Transverse colon (tissue), 4 donors: ENCODE data around the gene MGMT. TPM values are rescaled to one million over a fixed set of nuclear protein-coding genes. Genes with fewer than 3 reads are reported as not detected.

Experiments used
- DNase-seq: peaks from one replicate; pipeline ENCODE4 v3.0.0-alpha.2; 2019
- H3K27ac ChIP-seq, 4 donors: fragments of 200-600 bp; sonication (generic); 2 replicates each; pipeline ENCODE4 v1.5.1; 2016 to 2018; ENCODE audit warnings: inconsistent platforms in 4 of 4
- H3K27me3 ChIP-seq: fragments of 200-600 bp; sonication (generic); 2 replicates; pipeline ENCODE4 v1.5.1; 2017; ENCODE audit warnings: inconsistent platforms
- H3K36me3 ChIP-seq, 4 donors: fragments of 200-600 bp; sonication (generic); 2 replicates each; pipeline ENCODE4 v1.5.1; 2017 to 2019; ENCODE audit warnings: inconsistent platforms in 4 of 4
- H3K4me1 ChIP-seq, 4 donors: fragments of 200-600 bp; sonication (generic); 2 replicates each; pipeline ENCODE4 v1.5.1; 2017 to 2020; ENCODE audit warnings: inconsistent platforms in 4 of 4
- H3K4me3 ChIP-seq, 4 donors: fragments of 200-600 bp; sonication (generic); 1 replicate in 1 of 4; 2 replicates in 3 of 4; pipeline versions ENCODE4 v1.5.1 to v1.6.1; 2017 to 2019; ENCODE audit warnings: inconsistent platforms in 4 of 4
- H3K9me3 ChIP-seq, 2 donors: fragments of 200-600 bp; sonication (generic); 2 replicates each; pipeline ENCODE4 v1.5.1; 2017 to 2019; ENCODE audit warnings: inconsistent platforms in 2 of 2
- EP300 ChIP-seq: sonication (generic); formaldehyde crosslinking; IDR thresholded peaks from one replicate; pipeline ENCODE4 v1.6.1; 2017; ENCODE audit warnings: antibody characterized with exemption, low read depth
- POLR2A ChIP-seq: fragments of 450-650 bp; IDR thresholded peaks from one replicate; pipeline ENCODE4 v1.6.1; 2016; ENCODE audit warnings: antibody characterized with exemption, mild to moderate bottlenecking, moderate library complexity
- POLR2AphosphoS5 ChIP-seq, 3 donors: sonication (generic); formaldehyde crosslinking; IDR thresholded peaks; one replicate each; pipeline ENCODE4 v1.6.1; 2016; ENCODE audit warnings: antibody characterized with exemption in 3 of 3
- WGBS, 2 donors: methylation state at CpG; one replicate each; pipeline ENCODE4 v1.1.5; 2018; ENCODE audit warnings: low coverage in 1 of 2; 5-methylcytosine and 5-hydroxymethylcytosine counted together
- in situ Hi-C, 4 donors: fragments of 200-750 bp; cut with MboI; loops; one replicate each; pipeline versions ENCODE4 v1.15.0 to v1.15.1; 2017; ENCODE audit warnings: low sequenced_read_pairs in 3 of 4, low pct_ligation_motif_present in 1 of 4, low pct_unique_long_range_greater_than_20kb in 1 of 4
- intact Hi-C: fragments of 100-400 bp; cut with DNase I; formaldehyde crosslinking; loops from one replicate; pipeline ENCODE4 v1.15.1; 2023; ENCODE audit warnings: low total_unique reads
- total RNA-seq, 4 donors: library from RNA; depleted of rRNA; stranded (reverse); fragments of >200 nt; gene quantifications; one replicate each; pipeline ENCODE4 v1.1.0, GENCODE V29; 2016
- TF ChIP-seq, protein P1 (sequence below), 5 experiments: fragments of 200-600 bp in 3 of 5; fragments of 450-650 bp in 2 of 5; sonication (generic) in 3 of 5; IDR thresholded peaks; 1 replicate in 2 of 5; 2 replicates in 3 of 5; pipeline ENCODE4 v1.5.1; 2016 to 2017; ENCODE audit warnings: antibody characterized with exemption in 5 of 5, inconsistent platforms in 3 of 5, mild to moderate bottlenecking in 2 of 5, moderate library complexity in 1 of 5

MGMT gene
- total RNA-seq, 4 donors from 2014 or later = 6.6 to 28.9 (median 14.0) TPM

DNA sequence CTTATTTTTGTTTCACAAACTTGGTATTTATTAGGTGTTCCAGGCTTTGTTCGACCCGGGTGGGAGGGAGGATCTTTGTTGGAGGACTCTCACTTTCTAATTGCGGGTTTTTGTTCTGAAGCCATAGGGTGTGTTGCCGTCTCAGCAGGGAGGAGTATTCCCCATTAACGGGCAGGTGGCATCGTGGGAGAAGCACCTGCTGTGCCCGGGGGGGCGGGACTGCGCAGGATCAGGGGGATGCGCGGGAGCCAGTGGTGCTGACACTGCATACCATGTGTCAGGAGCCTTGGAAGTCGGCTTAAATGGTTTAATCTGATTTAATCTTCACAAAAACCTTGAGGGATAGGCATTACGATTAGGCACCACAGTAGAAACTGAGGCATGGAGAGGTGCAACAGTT lies 113.0 kb downstream of the MGMT start:
- H3K9me3 ChIP-seq = no peaks in the 10 kb centered on the region
- WGBS, 2 donors = 94 to 100% methylated on average over 1 to 13 of the region's 13 CpGs
- DNase-seq = no peak

DNA sequence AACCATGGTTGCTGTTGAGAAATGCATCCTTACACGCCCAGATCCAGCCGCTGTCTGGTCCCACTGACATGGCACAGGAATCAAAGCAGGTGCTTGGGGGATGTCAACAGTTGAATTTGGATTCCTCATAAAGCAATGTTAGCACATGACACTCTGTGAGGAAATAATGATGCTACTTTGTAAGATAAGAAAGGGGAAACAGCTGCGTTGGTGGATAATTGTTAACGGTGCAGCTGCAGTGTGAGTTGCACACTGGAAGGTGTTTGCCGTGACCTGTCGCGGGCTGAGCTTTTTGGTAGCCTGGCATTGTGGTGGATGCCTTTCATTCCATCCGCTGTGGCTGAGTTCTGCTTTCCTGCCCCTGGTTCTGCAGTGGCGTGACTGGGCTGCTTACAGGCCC lies 113.9 kb downstream of the MGMT start:
- in situ Hi-C loops = no loop called here
- DNase-seq = no peak
- no peak for TF ChIP-seq EP300
- TF ChIP-seq POLR2AphosphoS5 (IDR thresholded peaks at IDR 0.05) = no peak
- no peak for TF ChIP-seq POLR2A
- TF ChIP-seq, protein P1, sequence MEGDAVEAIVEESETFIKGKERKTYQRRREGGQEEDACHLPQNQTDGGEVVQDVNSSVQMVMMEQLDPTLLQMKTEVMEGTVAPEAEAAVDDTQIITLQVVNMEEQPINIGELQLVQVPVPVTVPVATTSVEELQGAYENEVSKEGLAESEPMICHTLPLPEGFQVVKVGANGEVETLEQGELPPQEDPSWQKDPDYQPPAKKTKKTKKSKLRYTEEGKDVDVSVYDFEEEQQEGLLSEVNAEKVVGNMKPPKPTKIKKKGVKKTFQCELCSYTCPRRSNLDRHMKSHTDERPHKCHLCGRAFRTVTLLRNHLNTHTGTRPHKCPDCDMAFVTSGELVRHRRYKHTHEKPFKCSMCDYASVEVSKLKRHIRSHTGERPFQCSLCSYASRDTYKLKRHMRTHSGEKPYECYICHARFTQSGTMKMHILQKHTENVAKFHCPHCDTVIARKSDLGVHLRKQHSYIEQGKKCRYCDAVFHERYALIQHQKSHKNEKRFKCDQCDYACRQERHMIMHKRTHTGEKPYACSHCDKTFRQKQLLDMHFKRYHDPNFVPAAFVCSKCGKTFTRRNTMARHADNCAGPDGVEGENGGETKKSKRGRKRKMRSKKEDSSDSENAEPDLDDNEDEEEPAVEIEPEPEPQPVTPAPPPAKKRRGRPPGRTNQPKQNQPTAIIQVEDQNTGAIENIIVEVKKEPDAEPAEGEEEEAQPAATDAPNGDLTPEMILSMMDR (IDR thresholded peaks at IDR 0.05) = no peak
- intact Hi-C loops = no loop called here
- no peaks in the 10 kb centered on the region for H3K36me3 ChIP-seq
- WGBS, 2 donors = 93 to 100% methylated on average over 1 to 9 of the region's 9 CpGs
- H3K27ac ChIP-seq = no peak overlapping the region
- H3K27me3 ChIP-seq = no peaks in the 10 kb centered on the region
- no peak overlapping the region for H3K4me3 ChIP-seq
- H3K9me3 ChIP-seq = no peaks in the 10 kb centered on the region
- no peaks in the 10 kb centered on the region for H3K4me1 ChIP-seq

More for the DNA sequence above, 113.0 kb downstream of the MGMT start:
- H3K4me1 ChIP-seq = no peaks in the 10 kb centered on the region
- in situ Hi-C loops = no loop called here
- H3K4me3 ChIP-seq = no peak overlapping the region
- intact Hi-C loops = no loop called here
- no peaks in the 10 kb centered on the region for H3K27me3 ChIP-seq
- no peak overlapping the region for H3K27ac ChIP-seq
- H3K36me3 ChIP-seq = no peaks in the 10 kb centered on the region
- TF ChIP-seq, protein P1 (IDR thresholded peaks at IDR 0.05) = no peak
- TF ChIP-seq POLR2A (no peak), POLR2AphosphoS5 (IDR thresholded peaks at IDR 0.05) (no peak), EP300 (no peak)

DNA sequence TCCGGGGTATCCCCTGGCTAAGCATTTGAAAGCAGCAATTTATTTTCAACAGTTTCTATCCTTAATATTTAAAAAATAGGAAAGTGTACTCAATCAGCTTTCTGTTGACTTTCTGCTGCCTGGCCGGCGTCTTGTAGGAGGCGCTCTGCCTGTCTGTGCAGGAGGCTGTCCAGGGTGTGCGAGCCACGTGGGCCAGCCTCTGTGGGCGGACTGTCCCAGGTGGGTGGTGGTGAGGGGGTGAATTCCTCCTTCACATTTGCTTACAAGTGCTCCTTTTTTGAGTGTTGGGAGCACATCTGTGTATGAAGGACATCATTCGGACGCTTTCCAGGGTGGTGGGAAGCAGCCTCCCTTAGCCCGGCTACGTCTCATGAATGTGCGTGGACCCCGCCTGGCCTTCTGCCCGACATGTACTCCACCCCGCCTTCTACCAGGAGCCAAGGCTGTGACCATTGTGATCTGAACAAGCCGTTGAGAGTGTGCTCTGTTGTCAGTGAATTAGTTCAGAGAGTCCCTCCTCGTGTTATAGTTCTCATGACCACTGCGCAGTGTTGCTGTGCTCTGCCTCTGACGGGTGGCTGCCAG lies 114.9 kb downstream of the MGMT start:
- 92 to 93% methylated on average over 5 to 19 of the region's 19 CpGs for WGBS, 2 donors
- Histone ChIP-seq H3K4me1 (no peaks in the 10 kb centered on the region), H3K36me3 (no peaks in the 10 kb centered on the region), H3K9me3 (peaks cover 8 to 9% of the 10 kb centered on the region in 2 donors), H3K27me3 (no peaks in the 10 kb centered on the region), H3K27ac (no peak overlapping the region), H3K4me3 (no peak overlapping the region)
- TF ChIP-seq POLR2A (no peak), POLR2AphosphoS5 (IDR thresholded peaks at IDR 0.05) (no peak), EP300 (no peak)
- TF ChIP-seq, protein P1 (IDR thresholded peaks at IDR 0.05) = no peak
- intact Hi-C loops (no loop called here), in situ Hi-C loops (no loop called here)
- no peak for DNase-seq

DNA sequence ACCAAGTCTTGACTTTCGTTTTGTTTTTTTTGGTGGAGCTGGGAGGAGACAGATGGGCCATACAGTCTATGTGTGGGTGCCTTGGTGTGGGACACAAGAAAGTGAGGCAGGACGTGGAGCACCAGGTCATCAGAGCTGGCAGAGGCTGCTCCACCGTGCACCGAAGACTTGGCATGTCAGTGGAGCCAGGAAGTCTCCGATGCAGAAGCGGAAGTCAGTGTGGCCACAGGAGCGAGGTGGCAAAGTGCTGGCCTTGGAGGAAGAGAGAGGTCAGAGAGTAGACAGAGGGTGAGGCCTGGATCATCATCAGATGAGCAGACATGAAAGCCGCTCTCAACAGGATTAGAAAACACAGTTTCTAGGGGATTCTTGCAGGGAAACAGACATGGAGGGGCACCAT lies 116.8 kb downstream of the MGMT start:
- no peaks in the 10 kb centered on the region for H3K27me3 ChIP-seq
- H3K4me1 ChIP-seq = no peaks in the 10 kb centered on the region
- no peak overlapping the region for H3K27ac ChIP-seq
- in situ Hi-C loops = no loop called here
- H3K36me3 ChIP-seq = no peaks in the 10 kb centered on the region
- intact Hi-C loops = no loop called here
- no peak overlapping the region for H3K4me3 ChIP-seq
- no peak for DNase-seq
- 88 to 90% methylated on average over 4 to 8 of the region's 8 CpGs for WGBS, 2 donors
- H3K9me3 ChIP-seq = peaks cover 19 to 22% of the 10 kb centered on the region in 2 donors
- TF ChIP-seq POLR2A = no peak
- TF ChIP-seq, protein P1 (IDR thresholded peaks at IDR 0.05) = no peak
- TF ChIP-seq POLR2AphosphoS5 (IDR thresholded peaks at IDR 0.05) = no peak
